ENCODE data around the gene SPATA6. TPM values are rescaled to one million over a fixed set of nuclear protein-coding genes. Genes with fewer than 3 reads are reported as not detected.
"Not testable (repeated sequence)": the region's sequence is repeated elsewhere in the genome, so short reads cannot be mapped to it uniquely, and the experiment has no call there.

The SPATA6 gene
- polyA plus RNA-seq, 4 donors: 16.4 to 19.1 (median 17.1) TPM

DNA sequence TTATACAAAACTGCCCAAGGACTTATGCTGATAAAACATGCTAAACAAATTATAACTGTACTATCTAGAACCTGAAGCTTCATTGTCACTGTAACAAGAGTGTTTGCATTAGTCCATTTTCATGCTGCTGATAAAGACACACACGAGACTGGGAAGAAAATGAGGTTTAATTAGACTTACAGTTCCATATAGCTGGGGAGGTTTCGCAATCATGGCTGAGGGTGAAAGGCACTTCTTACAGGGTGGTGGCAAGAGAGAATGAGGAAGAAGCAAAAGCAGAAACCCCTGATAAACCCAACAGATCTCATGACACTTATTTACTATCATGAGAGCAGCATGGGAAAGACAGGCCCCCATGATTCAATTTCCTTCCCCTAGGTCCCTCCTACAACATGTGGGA lies 100.4 kb downstream of the SPATA6 start:
- DNase-seq (ENCODE audit: low read depth in 4 of 4, low spot score in 2 of 4): no peak

- DNase-seq (ENCODE audit: low read depth in 4 of 4, low spot score in 2 of 4): no peak
Measured at GRCh38 chr1:48362901-48363300, 109.1 kb downstream of the SPATA6 start.

DNA sequence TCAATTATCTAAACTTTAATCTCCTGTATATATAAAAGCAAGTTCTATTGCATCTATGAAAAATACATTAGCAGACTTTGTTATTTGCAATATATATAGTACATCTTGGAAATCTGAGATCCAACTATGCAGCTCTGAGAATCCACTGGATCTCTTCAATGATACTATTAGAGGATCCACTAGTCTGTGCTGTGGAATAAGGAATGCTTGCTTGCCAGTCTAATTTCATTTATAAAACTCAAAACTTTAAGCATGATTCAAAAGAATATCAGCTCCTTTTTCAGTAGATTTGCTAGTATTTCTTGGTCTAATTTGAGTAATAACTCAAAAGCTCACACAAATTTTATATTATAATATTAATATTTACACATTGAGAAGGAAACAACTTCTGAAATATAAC lies 115.1 kb downstream of the SPATA6 start:
- DNase-seq (ENCODE audit: low read depth in 4 of 4, low spot score in 2 of 4): no peak

DNA sequence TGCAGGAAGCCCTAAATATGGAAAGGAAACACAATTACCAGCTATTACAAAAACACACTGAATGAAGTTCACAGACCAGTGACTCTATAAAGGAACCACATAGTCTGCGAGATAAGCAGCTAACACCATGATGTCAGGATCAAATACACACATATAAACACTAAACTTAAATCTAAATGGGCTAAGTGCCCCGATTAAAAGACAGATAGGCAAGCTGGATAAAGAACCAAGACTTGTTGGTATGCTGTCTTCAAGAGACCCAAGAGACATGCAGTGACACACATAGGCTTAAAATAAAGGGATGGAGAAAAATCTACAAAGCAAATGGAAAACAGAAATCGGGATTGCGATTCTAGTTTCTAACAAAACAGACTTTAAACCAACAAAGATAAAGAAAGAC lies 127.6 kb downstream of the SPATA6 start:
- no peak for DNase-seq (ENCODE audit: low read depth in 4 of 4, low spot score in 2 of 4)

GRCh38 chr1:48341221-48341620 lies 130.8 kb downstream of the SPATA6 start:
- no peak for DNase-seq (ENCODE audit: low read depth in 4 of 4, low spot score in 2 of 4)

DNA sequence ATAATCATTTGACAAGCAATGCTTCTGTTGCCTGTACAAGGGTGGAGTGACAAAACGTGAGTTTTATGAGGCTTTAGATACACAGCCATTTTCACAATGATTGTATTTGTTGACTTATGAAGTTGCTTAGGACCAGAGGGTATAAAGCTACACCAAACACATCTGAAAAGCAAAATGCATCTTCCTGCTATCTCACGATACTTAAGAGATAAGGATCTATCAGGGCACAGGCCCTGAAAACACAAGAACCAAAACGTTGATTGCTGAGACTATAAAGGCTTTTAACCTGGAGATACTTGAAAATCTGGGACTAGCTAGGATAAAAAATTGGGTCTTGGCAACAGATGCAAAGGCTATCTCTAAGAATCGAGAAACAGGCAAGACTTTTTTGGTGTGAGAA lies 133.7 kb downstream of the SPATA6 start:
- no peak for DNase-seq (ENCODE audit: low read depth in 4 of 4, low spot score in 2 of 4)

DNA sequence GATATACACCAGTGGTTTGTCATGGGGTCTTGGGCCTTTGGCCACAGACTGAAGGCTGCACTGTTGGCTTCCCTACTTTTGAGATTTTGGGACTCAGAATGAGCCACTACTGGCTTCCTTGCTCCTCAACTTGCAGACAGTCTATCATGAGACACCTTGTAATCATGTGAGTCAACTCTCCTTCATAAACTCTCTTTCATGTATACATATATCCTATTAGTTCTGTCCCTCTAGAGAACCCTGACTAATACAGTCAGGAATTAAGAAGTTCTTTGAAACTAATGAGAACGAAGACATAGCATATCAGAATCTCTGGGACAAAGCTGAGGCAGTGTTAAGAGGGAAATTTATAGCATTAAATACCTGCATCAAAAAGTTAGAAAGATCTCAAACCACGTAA lies 138.7 kb downstream of the SPATA6 start:
- DNase-seq (ENCODE audit: low read depth in 4 of 4, low spot score in 2 of 4): no peak

DNA sequence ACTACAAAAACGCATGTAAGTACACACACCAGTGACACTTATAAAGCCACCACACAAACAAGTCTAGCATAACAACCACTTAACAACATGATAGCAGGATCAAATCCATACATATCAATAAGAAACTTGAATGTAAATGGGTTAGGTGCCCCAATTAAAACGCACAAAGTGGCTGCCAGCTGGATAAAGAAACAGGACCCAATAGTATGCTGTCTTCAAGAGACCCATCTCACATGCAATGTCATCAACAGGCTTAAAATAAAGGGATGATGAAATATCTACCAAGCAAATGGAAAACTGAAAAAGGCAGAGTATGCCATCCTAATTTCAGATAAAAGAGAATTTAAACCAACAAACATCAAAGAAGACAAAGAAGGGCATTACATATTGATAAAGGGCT lies 139.9 kb downstream of the SPATA6 start:
- DNase-seq (ENCODE audit: low read depth in 4 of 4, low spot score in 2 of 4): no peak

DNA sequence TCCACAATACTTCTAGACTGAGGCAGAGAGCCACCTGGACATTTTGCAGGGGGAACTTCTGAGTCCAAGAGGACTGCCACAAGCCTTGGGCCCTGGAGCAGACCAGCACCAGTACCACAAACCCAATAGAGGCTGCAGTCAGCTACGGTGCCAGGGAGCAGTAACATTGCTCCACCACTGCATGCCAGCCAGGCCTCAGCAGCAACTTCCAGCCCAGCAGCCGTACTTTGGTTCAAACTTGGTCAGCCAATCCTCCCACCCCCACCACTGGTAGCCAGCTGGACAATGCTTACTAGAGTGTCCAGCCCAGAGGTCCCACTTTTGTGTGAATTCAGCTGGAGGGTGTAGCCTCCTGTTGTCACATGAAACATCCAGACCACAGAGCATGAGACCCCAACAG lies 142.1 kb downstream of the SPATA6 start:
- DNase-seq (ENCODE audit: low read depth in 4 of 4, low spot score in 2 of 4): no peak

DNA sequence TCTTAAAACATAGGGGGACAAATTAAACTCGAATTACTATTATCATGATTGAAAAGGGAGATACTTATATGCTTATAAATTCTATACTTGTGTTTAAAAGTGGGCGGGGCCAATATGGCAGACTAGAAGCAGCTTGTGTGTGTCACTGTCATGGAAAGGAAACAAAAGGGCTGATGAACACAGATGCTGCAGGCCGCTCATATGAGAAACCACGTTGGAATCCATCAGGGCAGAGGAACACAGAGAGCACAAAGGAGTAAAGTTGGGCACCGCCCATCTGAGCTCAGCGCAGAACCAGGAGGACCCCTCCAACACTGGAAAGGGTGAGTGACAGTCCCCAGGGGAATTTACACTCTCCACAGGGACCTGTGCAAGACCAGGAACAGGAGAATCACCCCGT lies 142.5 kb downstream of the SPATA6 start:
- DNase-seq (ENCODE audit: low read depth in 4 of 4, low spot score in 2 of 4): no peak

DNA sequence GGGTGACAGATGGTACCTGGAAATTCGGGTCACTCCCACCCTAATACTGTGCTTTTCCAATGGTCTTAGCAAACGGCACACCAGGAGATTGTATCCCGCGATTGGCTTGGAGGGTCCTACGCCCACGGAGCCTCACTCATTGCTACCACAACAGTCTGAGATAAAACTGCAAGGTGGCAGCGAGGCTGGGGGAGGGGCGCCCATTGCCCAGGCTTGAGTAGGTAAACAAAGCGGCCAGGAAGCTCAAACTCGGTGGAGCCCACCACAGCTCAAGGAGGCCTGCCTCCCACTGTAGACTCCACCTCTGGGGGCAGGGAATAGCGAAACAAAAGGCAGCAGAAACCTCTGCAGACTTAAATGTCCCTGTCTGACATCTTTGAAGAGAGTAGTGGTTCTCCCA lies 160.2 kb downstream of the SPATA6 start:
- not testable (repeated sequence) for DNase-seq (ENCODE audit: low read depth in 4 of 4, low spot score in 2 of 4)

DNA sequence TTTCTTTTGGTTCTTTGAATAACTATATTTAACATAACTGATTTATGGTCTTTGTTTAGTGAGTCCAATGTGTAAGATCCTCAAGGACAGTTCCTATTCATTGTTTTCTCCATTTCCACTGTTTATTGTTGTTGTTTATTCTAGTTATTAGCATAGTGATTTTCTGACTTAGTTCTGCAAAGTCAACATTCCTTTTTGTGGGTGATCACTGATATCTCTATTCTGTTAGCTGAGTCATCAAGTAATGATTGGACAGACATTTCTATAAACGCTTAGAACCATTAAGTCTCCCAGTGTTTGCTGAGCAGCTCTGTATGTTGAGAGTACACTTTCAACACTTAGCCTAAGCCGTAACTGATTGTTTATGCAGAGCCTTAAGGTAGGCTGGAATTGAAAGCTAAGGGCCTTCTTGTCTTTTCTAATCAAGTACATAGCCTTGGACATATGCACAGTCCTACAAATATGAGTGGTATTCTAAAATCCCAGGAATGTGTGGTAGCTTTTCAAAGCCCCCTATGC lies 162.4 kb downstream of the SPATA6 start:
- no peak for DNase-seq (ENCODE audit: low read depth in 4 of 4, low spot score in 2 of 4)

DNA sequence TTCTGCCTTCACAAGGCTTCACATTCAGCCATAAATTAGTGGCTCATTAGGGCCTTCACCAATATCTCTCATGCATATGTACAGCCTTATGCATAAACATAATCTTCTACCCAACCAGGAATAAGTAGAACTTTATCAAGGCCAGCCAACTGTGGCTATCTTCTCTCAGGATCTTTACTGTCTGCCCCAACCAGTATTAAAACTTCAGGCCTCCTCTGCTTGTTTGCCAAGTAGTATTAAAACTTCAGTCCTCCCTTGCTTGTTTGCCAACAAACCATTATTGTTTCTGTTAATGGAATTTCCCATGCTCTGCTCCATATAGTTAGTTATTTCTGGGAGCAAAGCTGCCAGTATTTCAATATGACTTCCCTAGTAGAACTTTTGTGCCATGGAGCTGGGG lies 169.4 kb downstream of the SPATA6 start:
- DNase-seq (ENCODE audit: low read depth in 4 of 4, low spot score in 2 of 4): no peak

GRCh38 chr1:48294656-48295055 lies 177.3 kb downstream of the SPATA6 start:
- DNase-seq (ENCODE audit: low read depth in 4 of 4, low spot score in 2 of 4): no peak

GRCh38 chr1:48294094-48294493 lies 177.9 kb downstream of the SPATA6 start:
- DNase-seq (ENCODE audit: low read depth in 4 of 4, low spot score in 2 of 4): not testable (repeated sequence)

DNA sequence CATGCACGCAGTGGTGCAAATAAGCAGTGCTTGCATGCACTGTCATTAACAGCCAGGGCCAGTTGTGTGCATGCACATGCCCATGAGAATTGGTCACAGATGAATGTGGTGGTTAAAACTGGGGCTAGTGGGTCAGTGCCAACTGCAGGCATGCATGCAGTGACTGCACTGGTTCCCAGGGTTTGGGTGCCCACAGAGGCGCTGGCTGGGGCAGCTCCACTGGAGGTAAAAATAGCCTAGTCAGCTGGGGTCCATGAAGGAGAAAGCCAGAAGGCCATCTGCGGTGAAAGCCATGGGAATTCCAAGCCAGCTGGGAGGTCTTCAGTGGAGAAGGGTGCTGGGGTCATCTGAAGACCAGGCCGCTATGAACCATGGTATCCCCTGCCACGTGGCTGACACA lies 179.3 kb downstream of the SPATA6 start:
- DNase-seq (ENCODE audit: low read depth in 4 of 4, low spot score in 2 of 4): no peak

GRCh38 chr1:48291421-48291820 lies 180.6 kb downstream of the SPATA6 start:
- no peak for DNase-seq (ENCODE audit: low read depth in 4 of 4, low spot score in 2 of 4)

DNA sequence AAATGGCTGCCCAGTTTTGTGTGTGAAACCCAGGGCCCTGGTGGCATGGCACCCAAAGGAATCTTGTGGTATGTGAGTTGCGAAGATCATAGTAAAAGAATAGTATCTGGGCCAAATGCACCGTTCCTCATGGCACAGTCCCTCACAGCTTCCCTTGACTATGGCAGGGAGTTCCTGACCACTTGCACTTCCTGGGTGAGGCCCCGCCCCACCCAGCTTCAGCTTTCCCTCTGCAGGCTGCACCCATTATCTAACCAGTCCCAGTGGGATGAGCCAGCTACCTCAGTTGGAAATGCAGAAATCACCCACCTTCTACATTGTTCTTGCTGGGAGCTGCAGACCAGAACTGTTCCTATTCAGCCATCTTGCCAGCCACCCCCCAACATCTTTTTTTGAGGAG lies 186.5 kb downstream of the SPATA6 start:
- DNase-seq (ENCODE audit: low read depth in 4 of 4, low spot score in 2 of 4): no peak

DNA sequence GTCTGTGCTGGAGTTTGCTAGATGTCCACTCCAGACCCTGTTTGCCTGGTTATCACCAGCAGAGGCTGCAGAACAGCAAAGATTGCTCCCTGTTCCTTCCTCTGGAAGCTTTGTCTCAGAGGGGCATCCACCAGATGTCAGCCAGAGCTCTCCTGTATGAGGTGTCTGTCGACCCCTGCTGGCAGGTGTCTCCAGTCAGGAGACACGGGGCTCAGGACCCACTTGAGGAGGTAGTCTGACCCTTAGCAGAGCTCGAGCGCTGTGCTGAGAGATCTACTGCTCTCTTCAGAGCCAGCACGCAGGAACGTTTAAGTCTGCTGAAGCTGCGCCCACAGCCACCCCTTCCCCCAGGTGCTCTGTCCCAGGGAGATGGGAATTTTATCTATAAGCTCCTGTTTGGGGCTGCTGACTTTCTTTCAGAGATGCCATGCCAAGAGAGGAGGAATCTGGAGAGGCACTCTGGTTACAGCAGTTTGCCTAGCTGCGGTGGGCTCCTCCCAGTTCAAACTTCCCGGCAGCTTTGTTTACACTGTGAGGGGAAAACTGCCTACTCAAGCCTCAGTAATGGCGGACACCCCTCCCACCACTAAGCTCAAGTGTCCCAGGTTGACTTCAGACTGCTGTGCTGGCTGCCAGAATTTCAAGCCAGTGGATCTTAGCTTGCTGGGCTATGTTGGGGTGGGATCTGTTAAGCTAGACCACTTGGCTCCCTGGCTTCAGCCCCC lies 187.1 kb downstream of the SPATA6 start:
- DNase-seq (ENCODE audit: low read depth in 4 of 4, low spot score in 2 of 4): not testable (repeated sequence)

DNA sequence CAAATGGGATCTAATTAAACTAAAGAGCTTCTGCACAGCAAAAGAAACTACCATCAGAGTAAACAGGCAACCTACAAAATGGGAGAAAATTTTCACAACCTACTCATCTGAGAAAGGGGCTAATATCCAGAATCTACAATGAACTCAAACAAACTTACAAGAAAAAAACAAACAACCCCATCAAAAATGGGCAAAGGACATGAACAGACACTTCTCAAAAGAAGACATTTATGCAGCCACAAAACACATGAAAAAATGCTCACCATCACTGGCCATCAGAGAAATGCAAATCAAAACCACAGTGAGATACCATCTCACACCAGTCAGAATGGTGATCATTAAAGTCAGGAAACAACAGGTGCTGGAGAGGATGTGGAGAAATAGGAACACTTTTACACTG lies 189.7 kb downstream of the SPATA6 start:
- DNase-seq (ENCODE audit: low read depth in 4 of 4, low spot score in 2 of 4): not testable (repeated sequence)

- DNase-seq (ENCODE audit: low read depth in 4 of 4, low spot score in 2 of 4): not testable (repeated sequence)
Measured at GRCh38 chr1:48277437-48277836, 194.6 kb downstream of the SPATA6 start.

GRCh38 chr1:48266576-48266975 lies 205.4 kb downstream of the SPATA6 start:
- no peak for DNase-seq (ENCODE audit: low read depth in 4 of 4, low spot score in 2 of 4)

DNA sequence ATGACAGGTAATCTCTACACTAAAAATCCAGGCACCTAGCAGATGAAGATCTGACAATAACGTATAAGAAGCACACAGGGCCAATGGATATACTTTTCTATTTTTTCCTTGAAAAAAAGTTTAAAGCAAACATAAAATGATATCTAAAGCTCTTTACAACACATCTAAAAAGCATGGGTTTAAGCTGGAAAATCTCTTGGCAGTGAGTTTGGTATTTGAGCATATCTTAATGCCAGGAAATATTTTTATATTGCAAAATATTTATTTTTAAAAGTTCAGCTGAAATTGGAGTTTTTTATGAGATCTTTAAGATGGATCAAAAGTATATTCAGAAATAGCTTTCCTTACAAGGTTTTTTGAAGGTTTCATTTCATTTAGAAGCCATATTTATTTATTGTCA lies 209.0 kb downstream of the SPATA6 start:
- DNase-seq (ENCODE audit: low read depth in 4 of 4, low spot score in 2 of 4): no peak

Data from left renal cortex interstitium (tissue), 4 donors.